ENCODE measurements around the gene PGLYRP4.

Gene PGLYRP4

GRCh38 chr1:153380711-153381110 is 32.1 kb upstream of the PGLYRP4 start:
- DNase-seq (ENCODE audit: extremely low spot score, insufficient read length, low read depth) (no peak), FAIRE-seq (no peak)

GRCh38 chr1:153379591-153379990 is 30.9 kb upstream of the PGLYRP4 start:
- FAIRE-seq (no peak), DNase-seq (ENCODE audit: extremely low spot score, insufficient read length, low read depth) (no peak)

- FAIRE-seq (no peak), DNase-seq (ENCODE audit: extremely low spot score, insufficient read length, low read depth) (no peak)
Measured at GRCh38 chr1:153375511-153375910, 26.9 kb upstream of the PGLYRP4 start, which contains the start of gene S100A12. TSS of gene S100A12 (minus strand) at chr1:153375621. CDS start at chr1:153374592, 1,029 bp downstream.

- no peak for FAIRE-seq
Measured at GRCh38 chr1:153374071-153374470, 25.4 kb upstream of the PGLYRP4 start.

GRCh38 chr1:153372571-153372970 is 23.9 kb upstream of the PGLYRP4 start:
- FAIRE-seq = no peak

More at GRCh38 chr1:153374071-153374470, 25.4 kb upstream of the PGLYRP4 start:
- no peak for DNase-seq (ENCODE audit: extremely low spot score, insufficient read length, low read depth)

GRCh38 chr1:153371231-153371630 is 22.6 kb upstream of the PGLYRP4 start:
- no peak for FAIRE-seq
- no peak for DNase-seq (ENCODE audit: extremely low spot score, insufficient read length, low read depth)

More at GRCh38 chr1:153372571-153372970, 23.9 kb upstream of the PGLYRP4 start:
- DNase-seq (ENCODE audit: extremely low spot score, insufficient read length, low read depth) = no peak

GRCh38 chr1:153370146-153370545 is 21.5 kb upstream of the PGLYRP4 start:
- DNase-seq (ENCODE audit: extremely low spot score, insufficient read length, low read depth) = no peak
- no peak for FAIRE-seq

GRCh38 chr1:153368495-153368894 is 19.9 kb upstream of the PGLYRP4 start:
- DNase-seq (ENCODE audit: extremely low spot score, insufficient read length, low read depth) (no peak), FAIRE-seq (no peak)

- DNase-seq (ENCODE audit: extremely low spot score, insufficient read length, low read depth) (no peak), FAIRE-seq (no peak)
Measured at GRCh38 chr1:153367090-153367489, 18.4 kb upstream of the PGLYRP4 start.

- DNase-seq (ENCODE audit: extremely low spot score, insufficient read length, low read depth) (no peak), FAIRE-seq (no peak)
Measured at GRCh38 chr1:153366261-153366660, 17.6 kb upstream of the PGLYRP4 start.

GRCh38 chr1:153365696-153366095 is 17.1 kb upstream of the PGLYRP4 start:
- DNase-seq (ENCODE audit: extremely low spot score, insufficient read length, low read depth) (no peak), FAIRE-seq (no peak)

- DNase-seq (ENCODE audit: extremely low spot score, insufficient read length, low read depth) (no peak), FAIRE-seq (no peak)
Measured at GRCh38 chr1:153364766-153365666, 16.4 kb upstream of the PGLYRP4 start.

- no peak for DNase-seq (ENCODE audit: extremely low spot score, insufficient read length, low read depth)
Measured at GRCh38 chr1:153364156-153364555, 15.5 kb upstream of the PGLYRP4 start.

GRCh38 chr1:153363641-153364040 is 15.0 kb upstream of the PGLYRP4 start:
- no peak for DNase-seq (ENCODE audit: extremely low spot score, insufficient read length, low read depth)
- FAIRE-seq = no peak

More at GRCh38 chr1:153364156-153364555, 15.5 kb upstream of the PGLYRP4 start:
- no peak for FAIRE-seq

- FAIRE-seq (no peak), DNase-seq (ENCODE audit: extremely low spot score, insufficient read length, low read depth) (no peak)
Measured at GRCh38 chr1:153362187-153362775, 13.6 kb upstream of the PGLYRP4 start.

GRCh38 chr1:153361480-153362109 is 13.0 kb upstream of the PGLYRP4 start:
- no peak for DNase-seq (ENCODE audit: extremely low spot score, insufficient read length, low read depth)
- no peak for FAIRE-seq

- no peak for FAIRE-seq
Measured at GRCh38 chr1:153360592-153361479, 12.2 kb upstream of the PGLYRP4 start.

GRCh38 chr1:153360190-153360589 is 11.5 kb upstream of the PGLYRP4 start:
- FAIRE-seq = no peak
- DNase-seq (ENCODE audit: extremely low spot score, insufficient read length, low read depth) = no peak

More at GRCh38 chr1:153360592-153361479, 12.2 kb upstream of the PGLYRP4 start:
- DNase-seq (ENCODE audit: extremely low spot score, insufficient read length, low read depth) = no peak

GRCh38 chr1:153359241-153359640 is 10.6 kb upstream of the PGLYRP4 start:
- FAIRE-seq (no peak), DNase-seq (ENCODE audit: extremely low spot score, insufficient read length, low read depth) (no peak)

- no peak for DNase-seq (ENCODE audit: extremely low spot score, insufficient read length, low read depth)
- FAIRE-seq = no peak
Measured at GRCh38 chr1:153358691-153358975, 10.0 kb upstream of the PGLYRP4 start.

Data from GM18507 (cell line).